ENCODE results near the gene IRS2.

GRCh38 chr13:109722068-109722467, 64.3 kb downstream of the IRS2 start:
- TF ChIP-seq ZNF274 (IDR thresholded peaks at IDR 0.05; ENCODE audit: low read depth, low read length) (no peak), YY1 (IDR thresholded peaks at IDR 0.05; ENCODE audit: insufficient read depth, insufficient read length) (no peak), SUZ12 (IDR thresholded peaks at IDR 0.05; ENCODE audit: extremely low read depth, insufficient read depth, insufficient read length) (no peak)

All from NT2/D1 (cell line).